Prostate gland (tissue), 2 donors: ENCODE results near the gene LAMA3.

Source experiments
- CTCF ChIP-seq, 4 experiments: fragments of 200-600 bp in 2 of 4; fragments of 450-650 bp in 2 of 4; sonication (generic) in 2 of 4; IDR thresholded peaks; 1 replicate in 3 of 4; 2 replicates in 1 of 4; pipeline ENCODE4 v1.5.1; 2016 to 2019; ENCODE audit warnings: antibody characterized with exemption in 4 of 4, mild to moderate bottlenecking in 2 of 4, moderate library complexity in 2 of 4
- POLR2A ChIP-seq: fragments of 450-650 bp; IDR thresholded peaks from one replicate; pipeline ENCODE4 v1.6.1; 2016; ENCODE audit warnings: antibody characterized with exemption, mild to moderate bottlenecking

GRCh38 chr18:23721696-23722480 is 32.6 kb downstream of the LAMA3 start:
- TF ChIP-seq POLR2A: no peak
- TF ChIP-seq CTCF (IDR thresholded peaks at IDR 0.05): no peak
